SK-N-SH (cell line): ENCODE results near the gene CA10. TPM values are rescaled to one million over a fixed set of nuclear protein-coding genes. Genes with fewer than 3 reads are reported as not detected.

ENCODE experiments used
- CTCF ChIA-PET: fragments of 300-600, 350-600 bp; formaldehyde crosslinking; extraction: SDS; loops from one replicate; lab custom pipeline; 2021; lab: Yijun Ruan, JAX
- POLR2A ChIA-PET: fragments of 350-600 bp; sonication (Branson Sonifier 250); formaldehyde crosslinking; extraction: SDS; loops from one replicate; lab custom pipeline; 2020; ENCODE audit warnings: antibody characterized with exemption, inconsistent platforms; lab: Yijun Ruan, JAX
- DNase-seq: peaks from one replicate; pipeline ENCODE4 v3.0.0; 2012
- H2AFZ ChIP-seq: fragments of 200-600 bp; sonication (generic); 2 replicates; pipeline ENCODE4 v1.8.1; 2016; ENCODE audit warnings: antibody characterized with exemption, mild to moderate bottlenecking, low read depth
- H3F3A ChIP-seq: fragments of 200-600 bp; sonication (generic); replicated peaks from 2 replicates; pipeline ENCODE3; 2016; ENCODE audit warnings: antibody characterized with exemption, mild to moderate bottlenecking; ENCODE audit not compliant: insufficient read depth
- H3K27ac ChIP-seq, 2 experiments: fragments of 200-500 bp in 1 of 2; fragments of 200-600 bp in 1 of 2; sonication (Bioruptor generic) in 1 of 2; sonication (generic), shearing (Covaris generic) in 1 of 2; 2 replicates each; pipeline versions ENCODE4 v1.5.1 to v1.6.1; 2014 to 2016; ENCODE audit warnings: low read depth in 2 of 2, inconsistent platforms in 1 of 2, low read length in 1 of 2, mild to moderate bottlenecking in 1 of 2, mixed read lengths in 1 of 2
- H3K27me3 ChIP-seq: fragments of 200-600 bp; sonication (generic), shearing (Covaris generic); 2 replicates; pipeline ENCODE4 v1.6.1; 2016; ENCODE audit warnings: mixed run types; ENCODE audit not compliant: insufficient read depth
- H3K36me3 ChIP-seq, 2 experiments: fragments of 200-500 bp in 1 of 2; fragments of 200-600 bp in 1 of 2; sonication (Bioruptor generic) in 1 of 2; sonication (generic) in 1 of 2; replicated peaks in 1 of 2; 2 replicates each; pipeline versions ENCODE3 to v1.5.1; 2014 to 2016; ENCODE audit warnings: low read length in 1 of 2, mild to moderate bottlenecking in 1 of 2; ENCODE audit not compliant: insufficient read depth in 2 of 2, control insufficient read depth in 1 of 2
- H3K4me1 ChIP-seq, 2 experiments: fragments of 200-500 bp in 1 of 2; fragments of 200-600 bp in 1 of 2; sonication (Bioruptor generic) in 1 of 2; sonication (generic), shearing (Covaris generic) in 1 of 2; 2 replicates each; pipeline versions ENCODE4 v1.5.1 to v1.6.1; 2014 to 2016; ENCODE audit warnings: low read depth in 1 of 2, low read length in 1 of 2, mixed run types in 1 of 2; ENCODE audit not compliant: insufficient read depth in 2 of 2, control insufficient read depth in 1 of 2
- H3K4me2 ChIP-seq: fragments of 200-600 bp; sonication (generic), shearing (Covaris generic); 2 replicates; pipeline ENCODE4 v1.6.1; 2017; ENCODE audit warnings: mixed run types
- H3K4me3 ChIP-seq, 2 experiments: fragments of 200-500 bp in 1 of 2; fragments of 200-600 bp in 1 of 2; sonication (Bioruptor generic) in 1 of 2; sonication (generic), shearing (Covaris generic) in 1 of 2; 2 replicates each; pipeline versions ENCODE4 v1.5.1 to v1.8.1; 2014 to 2016; ENCODE audit warnings: low read depth in 2 of 2, inconsistent platforms in 1 of 2, low read length in 1 of 2, mild to moderate bottlenecking in 1 of 2, mixed read lengths in 1 of 2, moderate library complexity in 1 of 2
- H3K79me2 ChIP-seq: fragments of 200-600 bp; sonication (generic); 2 replicates; pipeline ENCODE4 v1.8.1; 2017; ENCODE audit warnings: mild to moderate bottlenecking; ENCODE audit not compliant: insufficient read depth
- H3K9ac ChIP-seq: fragments of 200-600 bp; sonication (generic); 2 replicates; pipeline ENCODE4 v1.6.1; 2017; ENCODE audit warnings: mixed run types
- H3K9me2 ChIP-seq: fragments of 200-600 bp; sonication (generic); 2 replicates; pipeline ENCODE4 v1.6.1; 2017; ENCODE audit warnings: mixed run types
- H3K9me3 ChIP-seq: fragments of 200-600 bp; sonication (generic); 2 replicates; pipeline ENCODE4 v1.6.1; 2017; ENCODE audit warnings: mixed run types, mild to moderate bottlenecking, moderate library complexity
- H4K20me1 ChIP-seq: fragments of 200-600 bp; sonication (generic); 2 replicates; pipeline ENCODE4 v1.6.1; 2017; ENCODE audit warnings: mild to moderate bottlenecking, mixed run types; ENCODE audit not compliant: insufficient read depth
- CHD2 ChIP-seq: fragments of 150-350 bp; IDR thresholded peaks from 2 replicates; pipeline ENCODE4 v1.6.1; 2018; ENCODE audit warnings: low read length; ENCODE audit not compliant: partially characterized antibody
- EP300 ChIP-seq, 2 experiments: IDR thresholded peaks; 2 replicates each; pipeline versions ENCODE4 v1.4.0 to v1.6.1; 2012; ENCODE audit warnings: borderline replicate concordance in 1 of 2, low read depth in 1 of 2, low read length in 1 of 2
- EZH2phosphoT487 ChIP-seq: fragments of 200-600 bp; sonication (generic); IDR thresholded peaks from 2 replicates; pipeline ENCODE4 v1.6.1; 2017; ENCODE audit warnings: low read depth, mixed run types, mild to moderate bottlenecking, antibody characterized with exemption, moderate library complexity, borderline replicate concordance
- FOXJ3 ChIP-seq: sonication (generic); formaldehyde crosslinking; IDR thresholded peaks from 2 replicates; pipeline ENCODE4 v1.5.1; 2020; ENCODE audit warnings: mild to moderate bottlenecking, missing genetic modification reagents
- GABPA ChIP-seq: IDR thresholded peaks from 2 replicates; pipeline ENCODE4 v1.4.0; 2012; ENCODE audit warnings: low read depth, mild to moderate bottlenecking
- GATA2 ChIP-seq: sonication (generic); formaldehyde crosslinking; IDR thresholded peaks from 2 replicates; pipeline ENCODE4 v1.5.0; 2020; ENCODE audit warnings: mild to moderate bottlenecking, missing genetic modification reagents
- JUND ChIP-seq: IDR thresholded peaks from 2 replicates; pipeline ENCODE4 v1.4.0; 2012
- MXI1 ChIP-seq: IDR thresholded peaks from 2 replicates; pipeline ENCODE4 v1.6.1; 2012; ENCODE audit warnings: mild to moderate bottlenecking, low read depth, low read length, improper control_type of control experiment
- NFIC ChIP-seq: IDR thresholded peaks from 2 replicates; pipeline ENCODE4 v1.4.0; 2012; ENCODE audit warnings: borderline replicate concordance
- POLR2AphosphoS5 ChIP-seq: IDR thresholded peaks from 2 replicates; pipeline ENCODE4 v1.6.1; 2012; ENCODE audit warnings: low read depth, low read length
- RCOR1 ChIP-seq: fragments of 150-350 bp; IDR thresholded peaks from 2 replicates; pipeline ENCODE4 v1.6.1; 2017; ENCODE audit warnings: antibody characterized with exemption, low read length
- RXRA ChIP-seq: IDR thresholded peaks from 2 replicates; pipeline ENCODE4 v1.4.0; 2012; ENCODE audit warnings: low read depth, mild to moderate bottlenecking, borderline replicate concordance
- TAF1 ChIP-seq: IDR thresholded peaks from 2 replicates; pipeline ENCODE4 v1.6.1; 2012; ENCODE audit warnings: low read depth, mild to moderate bottlenecking, low read length, moderate library complexity, borderline replicate concordance
- TEAD4 ChIP-seq: IDR thresholded peaks from 2 replicates; pipeline ENCODE4 v1.4.0; 2012; ENCODE audit warnings: mild to moderate bottlenecking, borderline replicate concordance; ENCODE audit not compliant: insufficient read depth
- WGBS: methylation state at CpG from one replicate; pipeline ENCODE4 v1.1.6; 2017; ENCODE audit warnings: low lambda C conversion rate; 5-methylcytosine and 5-hydroxymethylcytosine counted together
- polyA plus RNA-seq, 3 experiments: library from polyadenylated mRNA; depleted of rRNA; stranded (reverse); fragments of >200 nt; gene quantifications; 2 replicates each; pipeline ENCODE4 v1.2.3, GENCODE V29; 2012
- TF ChIP-seq, protein P1 (sequence below): IDR thresholded peaks from 2 replicates; pipeline ENCODE4 v1.4.0; 2012; ENCODE audit warnings: low read depth
- TF ChIP-seq, protein P2 (sequence below): IDR thresholded peaks from 2 replicates; pipeline ENCODE4; 2012
- TF ChIP-seq, protein P3 (sequence below): IDR thresholded peaks from 2 replicates; pipeline ENCODE4 v1.4.0; 2012; ENCODE audit warnings: low read depth, borderline replicate concordance
- TF ChIP-seq, protein P4 (sequence below): fragments of 150-350 bp; IDR thresholded peaks from 2 replicates; pipeline ENCODE4 v1.6.1; 2016; ENCODE audit warnings: mild to moderate bottlenecking, low read depth, low read length

The CA10 gene
- polyA plus RNA-seq, 1 of the 3 experiments (the other 2 are of a cell fraction), result not detected

DNA sequence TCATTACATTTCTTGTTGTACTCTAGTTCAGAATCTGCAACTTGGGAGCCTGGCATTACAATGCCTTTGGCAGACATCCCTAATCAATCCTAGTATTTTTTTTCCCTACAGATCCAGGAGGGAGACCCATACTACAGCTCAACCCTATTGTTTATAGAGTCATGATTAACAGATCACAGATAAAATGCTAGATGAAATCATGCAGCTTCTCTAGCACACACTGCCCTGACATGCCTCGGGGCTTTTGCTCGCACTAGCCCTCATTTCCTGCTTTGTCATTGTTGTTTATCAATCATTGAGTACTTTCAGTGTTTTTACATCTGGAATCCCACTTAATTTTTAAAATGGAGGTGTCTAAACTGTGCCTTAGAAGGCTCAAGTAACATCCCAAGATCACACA is 412.5 kb downstream of the CA10 start:
- 3% methylated on average over 2 of the region's 2 CpGs for WGBS
- no peaks in the 10 kb centered on the region for H3F3A ChIP-seq
- no peaks in the 10 kb centered on the region for H3K9me2 ChIP-seq
- ChIA-PET CTCF (interaction anchor here (1.0 to 1.5 kb wide), 2 partner anchors 18 to 447 kb away, joined by 3 to 5 read pairs; no protein-coding TSS in a partner anchor), POLR2A (interaction anchor here (0.8 kb wide), 1 partner anchor 9 kb away, joined by 3 read pairs; no protein-coding TSS in a partner anchor)
- TF ChIP-seq RXRA, result no peak
- TF ChIP-seq EP300 (IDR thresholded peaks at IDR 0.05; ENCODE audit: borderline replicate concordance in 1 of 2, low read depth in 1 of 2, low read length in 1 of 2), result peak in 1 of 2 experiments; percentile 61; a peak in 2 of 4 replicates
- no peak for TF ChIP-seq POLR2AphosphoS5
- TF ChIP-seq, protein P1, sequence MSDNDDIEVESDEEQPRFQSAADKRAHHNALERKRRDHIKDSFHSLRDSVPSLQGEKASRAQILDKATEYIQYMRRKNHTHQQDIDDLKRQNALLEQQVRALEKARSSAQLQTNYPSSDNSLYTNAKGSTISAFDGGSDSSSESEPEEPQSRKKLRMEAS, result no peak
- TF ChIP-seq FOXJ3 (CRISPR knock-in tag), result no peak
- TF ChIP-seq RCOR1, result peak; percentile 68
- no peak for TF ChIP-seq MXI1
- TF ChIP-seq, protein P2, sequence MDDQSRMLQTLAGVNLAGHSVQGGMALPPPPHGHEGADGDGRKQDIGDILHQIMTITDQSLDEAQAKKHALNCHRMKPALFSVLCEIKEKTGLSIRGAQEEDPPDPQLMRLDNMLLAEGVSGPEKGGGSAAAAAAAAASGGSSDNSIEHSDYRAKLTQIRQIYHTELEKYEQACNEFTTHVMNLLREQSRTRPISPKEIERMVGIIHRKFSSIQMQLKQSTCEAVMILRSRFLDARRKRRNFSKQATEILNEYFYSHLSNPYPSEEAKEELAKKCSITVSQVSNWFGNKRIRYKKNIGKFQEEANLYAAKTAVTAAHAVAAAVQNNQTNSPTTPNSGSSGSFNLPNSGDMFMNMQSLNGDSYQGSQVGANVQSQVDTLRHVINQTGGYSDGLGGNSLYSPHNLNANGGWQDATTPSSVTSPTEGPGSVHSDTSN, result no peak
- TF ChIP-seq GATA2 (CRISPR knock-in tag), result peak; percentile 90
- no peak for TF ChIP-seq GABPA
- no peak for TF ChIP-seq TEAD4
- no peak for TF ChIP-seq TAF1
- TF ChIP-seq, protein P3, sequence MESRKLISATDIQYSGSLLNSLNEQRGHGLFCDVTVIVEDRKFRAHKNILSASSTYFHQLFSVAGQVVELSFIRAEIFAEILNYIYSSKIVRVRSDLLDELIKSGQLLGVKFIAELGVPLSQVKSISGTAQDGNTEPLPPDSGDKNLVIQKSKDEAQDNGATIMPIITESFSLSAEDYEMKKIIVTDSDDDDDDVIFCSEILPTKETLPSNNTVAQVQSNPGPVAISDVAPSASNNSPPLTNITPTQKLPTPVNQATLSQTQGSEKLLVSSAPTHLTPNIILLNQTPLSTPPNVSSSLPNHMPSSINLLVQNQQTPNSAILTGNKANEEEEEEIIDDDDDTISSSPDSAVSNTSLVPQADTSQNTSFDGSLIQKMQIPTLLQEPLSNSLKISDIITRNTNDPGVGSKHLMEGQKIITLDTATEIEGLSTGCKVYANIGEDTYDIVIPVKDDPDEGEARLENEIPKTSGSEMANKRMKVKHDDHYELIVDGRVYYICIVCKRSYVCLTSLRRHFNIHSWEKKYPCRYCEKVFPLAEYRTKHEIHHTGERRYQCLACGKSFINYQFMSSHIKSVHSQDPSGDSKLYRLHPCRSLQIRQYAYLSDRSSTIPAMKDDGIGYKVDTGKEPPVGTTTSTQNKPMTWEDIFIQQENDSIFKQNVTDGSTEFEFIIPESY, result no peak
- no peak for TF ChIP-seq NFIC
- peak; percentile 46 for TF ChIP-seq CHD2
- no peak for TF ChIP-seq JUND
- TF ChIP-seq, protein P4, sequence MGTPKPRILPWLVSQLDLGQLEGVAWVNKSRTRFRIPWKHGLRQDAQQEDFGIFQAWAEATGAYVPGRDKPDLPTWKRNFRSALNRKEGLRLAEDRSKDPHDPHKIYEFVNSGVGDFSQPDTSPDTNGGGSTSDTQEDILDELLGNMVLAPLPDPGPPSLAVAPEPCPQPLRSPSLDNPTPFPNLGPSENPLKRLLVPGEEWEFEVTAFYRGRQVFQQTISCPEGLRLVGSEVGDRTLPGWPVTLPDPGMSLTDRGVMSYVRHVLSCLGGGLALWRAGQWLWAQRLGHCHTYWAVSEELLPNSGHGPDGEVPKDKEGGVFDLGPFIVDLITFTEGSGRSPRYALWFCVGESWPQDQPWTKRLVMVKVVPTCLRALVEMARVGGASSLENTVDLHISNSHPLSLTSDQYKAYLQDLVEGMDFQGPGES, result no peak
- TF ChIP-seq EZH2phosphoT487, result no peak
- no peak overlapping the region for H3K4me3 ChIP-seq
- H3K9ac ChIP-seq, result no peak overlapping the region
- no peaks in the 10 kb centered on the region for H3K27me3 ChIP-seq
- peaks cover 0 to 9% of the 10 kb centered on the region in 2 experiments; a peak in 2 of 4 replicates for H3K4me1 ChIP-seq
- no peaks in the 10 kb centered on the region for H3K36me3 ChIP-seq
- no peaks in the 10 kb centered on the region for H3K79me2 ChIP-seq
- peak; percentile 58 for DNase-seq
- H3K9me3 ChIP-seq, result no peaks in the 10 kb centered on the region
- no peaks in the 10 kb centered on the region for H4K20me1 ChIP-seq
- no peak overlapping the region for H3K4me2 ChIP-seq
- H2AFZ ChIP-seq, result no peak overlapping the region
- H3K27ac ChIP-seq, result 0 out of 4 replicates have a peak overlapping the region, but pooled peaks of 1 of the 2 experiments have one; percentile 34
